ENCODE measurements around the gene DCTPP1. TPM values are rescaled to one million over a fixed set of nuclear protein-coding genes. Genes with fewer than 3 reads are reported as not detected.
A peak's percentile ranks its signal among the peaks of the same experiment; 100 is the strongest.

The DCTPP1 gene
- total and polyA plus RNA-seq, 2 of the 13 experiments (the other 11 are each of a cell fraction or from before 2014, with no cell fraction given), result 54.8 to 74.4 TPM

DNA sequence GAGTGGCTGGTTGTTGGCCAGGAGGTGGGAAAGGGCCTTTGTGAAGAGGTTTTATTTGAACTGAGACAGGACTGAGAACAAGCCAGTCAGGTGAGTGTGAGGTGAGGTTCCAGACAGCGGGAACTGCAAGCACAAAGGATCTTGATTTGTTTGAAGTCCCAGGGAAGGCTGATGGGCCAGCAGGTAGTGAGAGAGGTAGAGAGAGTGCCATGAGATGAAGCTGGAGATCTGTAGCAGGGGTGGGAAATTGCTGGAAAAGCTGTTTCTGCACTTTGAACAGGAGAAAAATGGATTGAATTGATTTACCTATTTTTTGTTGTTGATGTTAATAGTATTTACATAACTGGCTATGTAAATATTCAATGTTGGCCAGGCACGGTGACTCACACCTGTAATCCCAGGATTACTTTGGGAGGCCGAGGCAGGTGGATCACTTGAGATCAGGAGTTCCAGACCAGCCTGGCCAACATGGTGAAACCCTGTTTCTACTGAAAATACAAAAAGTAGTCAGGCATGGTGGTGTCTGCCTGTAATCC is 7.7 kb upstream of the DCTPP1 start (continued):
- TF ChIP-seq, protein P1, sequence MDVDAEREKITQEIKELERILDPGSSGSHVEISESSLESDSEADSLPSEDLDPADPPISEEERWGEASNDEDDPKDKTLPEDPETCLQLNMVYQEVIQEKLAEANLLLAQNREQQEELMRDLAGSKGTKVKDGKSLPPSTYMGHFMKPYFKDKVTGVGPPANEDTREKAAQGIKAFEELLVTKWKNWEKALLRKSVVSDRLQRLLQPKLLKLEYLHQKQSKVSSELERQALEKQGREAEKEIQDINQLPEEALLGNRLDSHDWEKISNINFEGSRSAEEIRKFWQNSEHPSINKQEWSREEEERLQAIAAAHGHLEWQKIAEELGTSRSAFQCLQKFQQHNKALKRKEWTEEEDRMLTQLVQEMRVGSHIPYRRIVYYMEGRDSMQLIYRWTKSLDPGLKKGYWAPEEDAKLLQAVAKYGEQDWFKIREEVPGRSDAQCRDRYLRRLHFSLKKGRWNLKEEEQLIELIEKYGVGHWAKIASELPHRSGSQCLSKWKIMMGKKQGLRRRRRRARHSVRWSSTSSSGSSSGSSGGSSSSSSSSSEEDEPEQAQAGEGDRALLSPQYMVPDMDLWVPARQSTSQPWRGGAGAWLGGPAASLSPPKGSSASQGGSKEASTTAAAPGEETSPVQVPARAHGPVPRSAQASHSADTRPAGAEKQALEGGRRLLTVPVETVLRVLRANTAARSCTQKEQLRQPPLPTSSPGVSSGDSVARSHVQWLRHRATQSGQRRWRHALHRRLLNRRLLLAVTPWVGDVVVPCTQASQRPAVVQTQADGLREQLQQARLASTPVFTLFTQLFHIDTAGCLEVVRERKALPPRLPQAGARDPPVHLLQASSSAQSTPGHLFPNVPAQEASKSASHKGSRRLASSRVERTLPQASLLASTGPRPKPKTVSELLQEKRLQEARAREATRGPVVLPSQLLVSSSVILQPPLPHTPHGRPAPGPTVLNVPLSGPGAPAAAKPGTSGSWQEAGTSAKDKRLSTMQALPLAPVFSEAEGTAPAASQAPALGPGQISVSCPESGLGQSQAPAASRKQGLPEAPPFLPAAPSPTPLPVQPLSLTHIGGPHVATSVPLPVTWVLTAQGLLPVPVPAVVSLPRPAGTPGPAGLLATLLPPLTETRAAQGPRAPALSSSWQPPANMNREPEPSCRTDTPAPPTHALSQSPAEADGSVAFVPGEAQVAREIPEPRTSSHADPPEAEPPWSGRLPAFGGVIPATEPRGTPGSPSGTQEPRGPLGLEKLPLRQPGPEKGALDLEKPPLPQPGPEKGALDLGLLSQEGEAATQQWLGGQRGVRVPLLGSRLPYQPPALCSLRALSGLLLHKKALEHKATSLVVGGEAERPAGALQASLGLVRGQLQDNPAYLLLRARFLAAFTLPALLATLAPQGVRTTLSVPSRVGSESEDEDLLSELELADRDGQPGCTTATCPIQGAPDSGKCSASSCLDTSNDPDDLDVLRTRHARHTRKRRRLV (CRISPR knock-in tag; IDR thresholded peaks at IDR 0.05), result no peak
- TF ChIP-seq, protein P2, sequence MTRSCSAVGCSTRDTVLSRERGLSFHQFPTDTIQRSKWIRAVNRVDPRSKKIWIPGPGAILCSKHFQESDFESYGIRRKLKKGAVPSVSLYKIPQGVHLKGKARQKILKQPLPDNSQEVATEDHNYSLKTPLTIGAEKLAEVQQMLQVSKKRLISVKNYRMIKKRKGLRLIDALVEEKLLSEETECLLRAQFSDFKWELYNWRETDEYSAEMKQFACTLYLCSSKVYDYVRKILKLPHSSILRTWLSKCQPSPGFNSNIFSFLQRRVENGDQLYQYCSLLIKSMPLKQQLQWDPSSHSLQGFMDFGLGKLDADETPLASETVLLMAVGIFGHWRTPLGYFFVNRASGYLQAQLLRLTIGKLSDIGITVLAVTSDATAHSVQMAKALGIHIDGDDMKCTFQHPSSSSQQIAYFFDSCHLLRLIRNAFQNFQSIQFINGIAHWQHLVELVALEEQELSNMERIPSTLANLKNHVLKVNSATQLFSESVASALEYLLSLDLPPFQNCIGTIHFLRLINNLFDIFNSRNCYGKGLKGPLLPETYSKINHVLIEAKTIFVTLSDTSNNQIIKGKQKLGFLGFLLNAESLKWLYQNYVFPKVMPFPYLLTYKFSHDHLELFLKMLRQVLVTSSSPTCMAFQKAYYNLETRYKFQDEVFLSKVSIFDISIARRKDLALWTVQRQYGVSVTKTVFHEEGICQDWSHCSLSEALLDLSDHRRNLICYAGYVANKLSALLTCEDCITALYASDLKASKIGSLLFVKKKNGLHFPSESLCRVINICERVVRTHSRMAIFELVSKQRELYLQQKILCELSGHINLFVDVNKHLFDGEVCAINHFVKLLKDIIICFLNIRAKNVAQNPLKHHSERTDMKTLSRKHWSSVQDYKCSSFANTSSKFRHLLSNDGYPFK (CRISPR knock-in tag; IDR thresholded peaks at IDR 0.05; ENCODE audit: borderline replicate concordance), result no peak
- TF ChIP-seq, protein P3, sequence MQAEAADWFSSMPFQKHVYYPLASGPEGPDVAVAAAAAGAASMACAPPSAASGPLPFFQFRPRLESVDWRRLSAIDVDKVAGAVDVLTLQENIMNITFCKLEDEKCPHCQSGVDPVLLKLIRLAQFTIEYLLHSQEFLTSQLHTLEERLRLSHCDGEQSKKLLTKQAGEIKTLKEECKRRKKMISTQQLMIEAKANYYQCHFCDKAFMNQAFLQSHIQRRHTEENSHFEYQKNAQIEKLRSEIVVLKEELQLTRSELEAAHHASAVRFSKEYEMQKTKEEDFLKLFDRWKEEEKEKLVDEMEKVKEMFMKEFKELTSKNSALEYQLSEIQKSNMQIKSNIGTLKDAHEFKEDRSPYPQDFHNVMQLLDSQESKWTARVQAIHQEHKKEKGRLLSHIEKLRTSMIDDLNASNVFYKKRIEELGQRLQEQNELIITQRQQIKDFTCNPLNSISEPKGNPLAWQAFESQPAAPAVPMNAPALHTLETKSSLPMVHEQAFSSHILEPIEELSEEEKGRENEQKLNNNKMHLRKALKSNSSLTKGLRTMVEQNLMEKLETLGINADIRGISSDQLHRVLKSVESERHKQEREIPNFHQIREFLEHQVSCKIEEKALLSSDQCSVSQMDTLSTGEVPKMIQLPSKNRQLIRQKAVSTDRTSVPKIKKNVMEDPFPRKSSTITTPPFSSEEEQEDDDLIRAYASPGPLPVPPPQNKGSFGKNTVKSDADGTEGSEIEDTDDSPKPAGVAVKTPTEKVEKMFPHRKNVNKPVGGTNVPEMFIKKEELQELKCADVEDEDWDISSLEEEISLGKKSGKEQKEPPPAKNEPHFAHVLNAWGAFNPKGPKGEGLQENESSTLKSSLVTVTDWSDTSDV (CRISPR knock-in tag; IDR thresholded peaks at IDR 0.05), result no peak
- TF ChIP-seq ZNF563 (CRISPR knock-in tag; IDR thresholded peaks at IDR 0.05) (peak; percentile 66; the same call in 1 of the 2 replicates), KAT2B (IDR thresholded peaks at IDR 0.05; ENCODE audit: borderline replicate concordance, low read depth, low read length) (peak; percentile 95), NR3C1 (CRISPR knock-in tag; IDR thresholded peaks at IDR 0.05) (no peak), ZNF138 (CRISPR knock-in tag; IDR thresholded peaks at IDR 0.05; ENCODE audit: low read depth) (no peak), ZBTB8A (CRISPR knock-in tag; IDR thresholded peaks at IDR 0.05; ENCODE audit: borderline replicate concordance, low read depth) (no peak), FOXJ3 (CRISPR knock-in tag; IDR thresholded peaks at IDR 0.05; ENCODE audit: borderline replicate concordance) (no peak), RFX1 (IDR thresholded peaks at IDR 0.05) (no peak), ELF4 (CRISPR knock-in tag; IDR thresholded peaks at IDR 0.05; ENCODE audit: borderline replicate concordance) (no peak)
- TF ChIP-seq, protein P4, sequence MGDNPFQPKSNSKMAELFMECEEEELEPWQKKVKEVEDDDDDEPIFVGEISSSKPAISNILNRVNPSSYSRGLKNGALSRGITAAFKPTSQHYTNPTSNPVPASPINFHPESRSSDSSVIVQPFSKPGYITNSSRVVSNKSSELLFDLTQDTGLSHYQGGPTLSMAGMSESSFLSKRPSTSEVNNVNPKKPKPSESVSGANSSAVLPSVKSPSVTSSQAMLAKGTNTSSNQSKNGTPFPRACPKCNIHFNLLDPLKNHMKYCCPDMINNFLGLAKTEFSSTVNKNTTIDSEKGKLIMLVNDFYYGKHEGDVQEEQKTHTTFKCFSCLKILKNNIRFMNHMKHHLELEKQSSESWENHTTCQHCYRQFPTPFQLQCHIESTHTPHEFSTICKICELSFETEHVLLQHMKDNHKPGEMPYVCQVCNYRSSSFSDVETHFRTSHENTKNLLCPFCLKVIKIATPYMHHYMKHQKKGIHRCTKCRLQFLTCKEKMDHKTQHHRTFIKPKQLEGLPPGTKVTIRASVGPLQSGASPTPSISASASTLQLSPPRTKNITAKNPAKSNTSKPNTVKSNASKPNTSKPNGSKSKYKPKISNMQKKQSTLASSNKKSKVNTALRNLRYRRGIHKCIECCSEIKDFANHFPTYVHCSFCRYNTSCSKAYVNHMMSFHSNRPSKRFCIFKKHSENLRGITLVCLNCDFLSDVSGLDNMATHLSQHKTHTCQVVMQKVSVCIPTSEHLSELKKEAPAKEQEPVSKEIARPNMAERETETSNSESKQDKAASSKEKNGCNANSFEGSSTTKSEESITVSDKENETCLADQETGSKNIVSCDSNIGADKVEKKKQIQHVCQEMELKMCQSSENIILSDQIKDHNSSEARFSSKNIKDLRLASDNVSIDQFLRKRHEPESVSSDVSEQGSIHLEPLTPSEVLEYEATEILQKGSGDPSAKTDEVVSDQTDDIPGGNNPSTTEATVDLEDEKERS (CRISPR knock-in tag; IDR thresholded peaks at IDR 0.05), result peak; percentile 90

Data from HepG2 (cell line).